Esophagus muscularis mucosa (tissue), 4 donors: ENCODE results near the gene ROBO2. TPM values are rescaled to one million over a fixed set of nuclear protein-coding genes. Genes with fewer than 3 reads are reported as not detected.

Experiments used
- DNase-seq: peaks from one replicate; pipeline ENCODE4 v3.0.0-alpha.2; 2017; ENCODE audit errors: extremely low spot score
- H3K27ac ChIP-seq, 4 donors: fragments of 200-600 bp; sonication (generic); replicated peaks in 1 of 4; 1 replicate in 3 of 4; 2 replicates in 1 of 4; pipeline ENCODE4 v1.5.1; 2016 to 2019; ENCODE audit warnings: mild to moderate bottlenecking in 1 of 4
- H3K27me3 ChIP-seq, 4 donors: fragments of 200-600 bp; sonication (generic); one replicate each; pipeline versions ENCODE4 v1.5.1 to v1.6.0; 2016 to 2019
- H3K36me3 ChIP-seq, 4 donors: fragments of 200-600 bp; sonication (generic); one replicate each; pipeline ENCODE4 v1.5.1; 2016 to 2019
- H3K4me1 ChIP-seq, 4 donors: fragments of 200-600 bp; sonication (generic); one replicate each; pipeline ENCODE4 v1.5.1; 2016 to 2019
- H3K4me3 ChIP-seq, 4 donors: fragments of 200-600 bp; sonication (generic); 1 replicate in 2 of 4; 2 replicates in 2 of 4; pipeline ENCODE4 v1.5.1; 2016 to 2019; ENCODE audit warnings: mild to moderate bottlenecking in 4 of 4, moderate library complexity in 1 of 4
- H3K9me3 ChIP-seq, 4 donors: fragments of 200-600 bp; sonication (generic); 1 replicate in 3 of 4; 2 replicates in 1 of 4; pipeline ENCODE4 v1.5.1; 2016 to 2019
- CTCF ChIP-seq, 3 experiments: fragments of 200-600 bp in 2 of 3; fragments of 450-650 bp in 1 of 3; sonication (generic) in 2 of 3; IDR thresholded peaks; one replicate each; pipeline ENCODE4 v1.5.1; 2017 to 2019; ENCODE audit warnings: antibody characterized with exemption in 3 of 3, mild to moderate bottlenecking in 2 of 3, moderate library complexity in 1 of 3
- EP300 ChIP-seq: sonication (generic); formaldehyde crosslinking; IDR thresholded peaks from one replicate; pipeline ENCODE4 v1.6.1; 2017; ENCODE audit warnings: antibody characterized with exemption
- POLR2A ChIP-seq: fragments of 450-650 bp; IDR thresholded peaks from one replicate; pipeline ENCODE4 v1.6.1; 2017; ENCODE audit warnings: antibody characterized with exemption, moderate library complexity, mild to moderate bottlenecking, low read depth
- POLR2AphosphoS5 ChIP-seq, 2 donors: sonication (generic); formaldehyde crosslinking; IDR thresholded peaks; one replicate each; pipeline ENCODE4 v1.6.1; 2017; ENCODE audit warnings: antibody characterized with exemption in 2 of 2
- WGBS: methylation state at CpG from one replicate; pipeline ENCODE4 v1.1.5; 2018; 5-methylcytosine and 5-hydroxymethylcytosine counted together
- intact Hi-C: fragments of 100-400 bp; cut with DNase I; formaldehyde crosslinking; loops from one replicate; pipeline ENCODE4 v1.15.1; 2023
- total RNA-seq, 4 donors: library from RNA; depleted of rRNA; stranded (reverse); fragments of >200 nt; gene quantifications; one replicate each; pipeline versions ENCODE4 v1.1.0 to v1.2.1, GENCODE V29; 2016

ROBO2 gene
- total RNA-seq, 4 donors from 2014 or later = 0.83 to 2.1 (median 1.3) TPM

GRCh38 chr3:77655396-77655795, 615.5 kb downstream of the ROBO2 start:
- intact Hi-C loops = no loop called here
- TF ChIP-seq POLR2A (no peak), CTCF (IDR thresholded peaks at IDR 0.05) (no peak), POLR2AphosphoS5 (IDR thresholded peaks at IDR 0.05) (no peak), EP300 (no peak)
- Histone ChIP-seq H3K27ac (no peak overlapping the region), H3K4me3 (no peak overlapping the region), H3K36me3 (no peaks in the 10 kb centered on the region), H3K9me3 (no peaks in the 10 kb centered on the region), H3K4me1 (no peaks in the 10 kb centered on the region), H3K27me3 (no peaks in the 10 kb centered on the region)
- 42% methylated on average over 1 of the region's 1 CpG for WGBS
- no peak for DNase-seq

GRCh38 chr3:77660718-77661117, 620.8 kb downstream of the ROBO2 start:
- H3K27me3 ChIP-seq = no peaks in the 10 kb centered on the region
- no peaks in the 10 kb centered on the region for H3K9me3 ChIP-seq
- intact Hi-C loops = no loop called here
- H3K4me1 ChIP-seq = no peaks in the 10 kb centered on the region
- DNase-seq = no peak
- H3K27ac ChIP-seq = no peak overlapping the region
- no peaks in the 10 kb centered on the region for H3K36me3 ChIP-seq
- 84% methylated on average over 3 of the region's 3 CpGs for WGBS
- no peak overlapping the region for H3K4me3 ChIP-seq
- TF ChIP-seq POLR2A (no peak), POLR2AphosphoS5 (IDR thresholded peaks at IDR 0.05) (no peak)

- H3K4me3 ChIP-seq = no peak overlapping the region
- H3K36me3 ChIP-seq = no peaks in the 10 kb centered on the region
- intact Hi-C loops = no loop called here
- no peaks in the 10 kb centered on the region for H3K27me3 ChIP-seq
- DNase-seq = no peak
- H3K27ac ChIP-seq = no peak overlapping the region
- TF ChIP-seq POLR2AphosphoS5 (IDR thresholded peaks at IDR 0.05) (no peak), EP300 (no peak), CTCF (IDR thresholded peaks at IDR 0.05) (no peak), POLR2A (no peak)
- H3K4me1 ChIP-seq = no peaks in the 10 kb centered on the region
- WGBS = 35% methylated on average over 1 of the region's 1 CpG
- no peaks in the 10 kb centered on the region for H3K9me3 ChIP-seq
These were observed 628.0 kb downstream of the ROBO2 start for GRCh38 chr3:77667901-77668300.

GRCh38 chr3:77668376-77668775, 628.5 kb downstream of the ROBO2 start:
- no peaks in the 10 kb centered on the region for H3K36me3 ChIP-seq
- DNase-seq = no peak
- intact Hi-C loops = no loop called here
- no peak overlapping the region for H3K27ac ChIP-seq
- no peaks in the 10 kb centered on the region for H3K9me3 ChIP-seq
- 44% methylated on average over 1 of the region's 1 CpG for WGBS
- no peaks in the 10 kb centered on the region for H3K4me1 ChIP-seq
- H3K4me3 ChIP-seq = no peak overlapping the region
- H3K27me3 ChIP-seq = no peaks in the 10 kb centered on the region
- no peak for TF ChIP-seq POLR2A
- no peak for TF ChIP-seq EP300
- TF ChIP-seq POLR2AphosphoS5 (IDR thresholded peaks at IDR 0.05) = no peak
- TF ChIP-seq CTCF (IDR thresholded peaks at IDR 0.05) = no peak

- Histone ChIP-seq H3K4me1 (no peaks in the 10 kb centered on the region), H3K9me3 (no peaks in the 10 kb centered on the region), H3K36me3 (no peaks in the 10 kb centered on the region), H3K27me3 (no peaks in the 10 kb centered on the region), H3K27ac (no peak overlapping the region), H3K4me3 (no peak overlapping the region)
- TF ChIP-seq CTCF (IDR thresholded peaks at IDR 0.05) (no peak), EP300 (no peak), POLR2AphosphoS5 (IDR thresholded peaks at IDR 0.05) (no peak), POLR2A (no peak)
- WGBS = 69% methylated on average over 2 of the region's 2 CpGs
- DNase-seq = no peak
- intact Hi-C loops = no loop called here
These were observed 632.1 kb downstream of the ROBO2 start for GRCh38 chr3:77672016-77672415.
